Glomerular endothelial cell (primary cell): ENCODE results near the gene SPINT3. TPM values are rescaled to one million over a fixed set of nuclear protein-coding genes. Genes with fewer than 3 reads are reported as not detected.

Experiments used
- DNase-seq: peaks from one replicate; pipeline ENCODE4 v3.0.0-alpha.2; 2011; ENCODE audit warnings: low read depth, low spot score; ENCODE audit errors: extremely low read depth
- total RNA-seq: library from RNA; depleted of rRNA; stranded (reverse); fragments of >200 nt; gene quantifications from 2 replicates; pipeline ENCODE4 v1.2.3, GENCODE V29; 2015

The SPINT3 gene
- total RNA-seq, 1 donor from 2014 or later = not detected

DNA sequence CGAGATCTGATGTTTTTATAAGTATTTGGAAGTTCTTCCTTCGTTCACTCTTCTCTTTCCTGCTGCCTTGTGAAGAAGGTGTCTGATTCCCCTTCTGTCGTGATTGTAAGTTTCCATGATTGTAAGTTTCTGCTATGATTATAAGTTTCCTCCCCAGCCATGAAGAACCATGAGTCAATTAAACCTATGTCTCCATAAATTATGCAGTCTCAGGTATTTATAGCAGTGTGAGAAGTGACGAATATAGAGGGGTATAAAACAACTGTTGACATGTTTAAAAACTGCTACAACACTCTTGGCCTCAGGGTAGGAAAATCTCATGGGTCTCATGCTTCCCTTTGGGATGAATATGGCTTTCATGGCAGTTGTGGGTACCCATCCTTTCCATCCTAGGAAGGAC is 51.7 kb downstream of the SPINT3 start:
- no peak for DNase-seq

DNA sequence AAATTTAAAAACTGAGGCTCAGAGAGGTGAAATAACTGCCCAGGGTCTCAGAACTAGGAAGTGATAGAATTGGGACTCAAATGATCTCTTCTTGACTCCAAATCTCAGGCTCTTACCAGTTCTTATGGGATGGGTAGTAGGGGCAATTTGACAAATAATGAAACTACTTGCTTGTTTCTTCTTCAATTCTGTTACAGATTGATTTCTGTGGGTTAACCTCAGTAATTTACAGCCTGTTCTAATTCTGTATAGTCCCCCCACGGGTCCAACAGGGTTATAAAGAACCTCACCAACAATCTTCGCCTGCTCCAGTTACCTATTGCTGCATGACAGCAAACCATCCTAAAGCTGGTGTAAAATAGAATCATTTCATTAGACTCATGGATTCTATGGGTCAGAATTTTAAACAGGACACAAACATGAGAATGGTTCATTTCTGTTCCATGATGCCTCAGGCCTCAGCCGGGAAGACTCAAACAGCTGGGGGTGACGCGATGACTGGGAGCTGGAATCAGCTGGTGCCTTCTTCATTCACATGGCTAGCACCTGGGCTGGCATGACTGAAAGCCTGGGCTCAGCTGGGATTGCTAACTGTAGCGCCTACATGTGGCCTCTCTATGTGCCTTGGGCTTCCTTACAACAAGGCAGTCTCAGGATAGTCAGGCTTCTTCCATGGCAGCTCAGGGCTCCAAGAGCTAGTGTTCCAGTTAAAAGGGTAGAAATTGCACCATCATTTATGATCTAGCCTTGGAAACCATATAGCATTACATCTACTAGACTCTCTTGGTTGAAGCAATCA is 52.5 kb downstream of the SPINT3 start:
- DNase-seq = no peak

Other genes with a start within 250 kb of the SPINT3 start
- not detected in 2 replicates for gene RBPJL, start 208.8 kb downstream of the SPINT3 start, total RNA-seq
- gene MATN4, start 207.3 kb downstream of the SPINT3 start, total RNA-seq = not detected in 2 replicates
- gene SDC4, start 167.2 kb downstream of the SPINT3 start, total RNA-seq = 59.4 and 64.3 TPM in 2 replicates
- 19.2 and 31.1 TPM in 2 replicates for gene SYS1, start 152.5 kb downstream of the SPINT3 start, total RNA-seq
- gene TP53TG5, start 137.3 kb downstream of the SPINT3 start, total RNA-seq = not detected in 2 replicates
- gene DBNDD2, start 107.3 kb downstream of the SPINT3 start, total RNA-seq = 21.7 and 25.0 TPM in 2 replicates
- gene PIGT, start 99.5 kb downstream of the SPINT3 start, total RNA-seq = 91.1 and 130 TPM in 2 replicates
- 0.44 TPM in 1 of 2 replicates, not detected in the other for gene WFDC2, start 45.9 kb downstream of the SPINT3 start, total RNA-seq
- not detected in 2 replicates for gene WFDC6, start 23.9 kb upstream of the SPINT3 start, total RNA-seq
- not detected in 2 replicates for gene EPPIN, start 31.8 kb upstream of the SPINT3 start, total RNA-seq
- gene WFDC8, start 63.7 kb upstream of the SPINT3 start, total RNA-seq = not detected in 2 replicates
- not detected in 2 replicates for gene WFDC10A, start 114.1 kb upstream of the SPINT3 start, total RNA-seq
- gene WFDC9, start 115.7 kb upstream of the SPINT3 start, total RNA-seq = not detected in 2 replicates
- gene WFDC11, start 154.6 kb upstream of the SPINT3 start, total RNA-seq = not detected in 2 replicates
- gene WFDC13, start 186.4 kb upstream of the SPINT3 start, total RNA-seq = not detected in 2 replicates
- not detected in 2 replicates for gene WFDC10B, start 189.4 kb upstream of the SPINT3 start, total RNA-seq
- not detected in 2 replicates for gene SPINT4, start 206.7 kb upstream of the SPINT3 start, total RNA-seq